GM19025 (cell line): ENCODE results near the gene SPRY4.
"Not testable (repeated sequence)": the region's sequence is repeated elsewhere in the genome, so short reads cannot be mapped to it uniquely, and the experiment has no call there.

Experiments
- ATAC-seq: cut with Tn5 transposase; IDR thresholded peaks from one replicate; pipeline ENCODE4 v1.9.1; 2021; ENCODE audit warnings: mild to moderate bottlenecking, low read depth, moderate library complexity; ENCODE audit not compliant: unreplicated experiment

Gene SPRY4, protein sequence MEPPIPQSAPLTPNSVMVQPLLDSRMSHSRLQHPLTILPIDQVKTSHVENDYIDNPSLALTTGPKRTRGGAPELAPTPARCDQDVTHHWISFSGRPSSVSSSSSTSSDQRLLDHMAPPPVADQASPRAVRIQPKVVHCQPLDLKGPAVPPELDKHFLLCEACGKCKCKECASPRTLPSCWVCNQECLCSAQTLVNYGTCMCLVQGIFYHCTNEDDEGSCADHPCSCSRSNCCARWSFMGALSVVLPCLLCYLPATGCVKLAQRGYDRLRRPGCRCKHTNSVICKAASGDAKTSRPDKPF

DNA sequence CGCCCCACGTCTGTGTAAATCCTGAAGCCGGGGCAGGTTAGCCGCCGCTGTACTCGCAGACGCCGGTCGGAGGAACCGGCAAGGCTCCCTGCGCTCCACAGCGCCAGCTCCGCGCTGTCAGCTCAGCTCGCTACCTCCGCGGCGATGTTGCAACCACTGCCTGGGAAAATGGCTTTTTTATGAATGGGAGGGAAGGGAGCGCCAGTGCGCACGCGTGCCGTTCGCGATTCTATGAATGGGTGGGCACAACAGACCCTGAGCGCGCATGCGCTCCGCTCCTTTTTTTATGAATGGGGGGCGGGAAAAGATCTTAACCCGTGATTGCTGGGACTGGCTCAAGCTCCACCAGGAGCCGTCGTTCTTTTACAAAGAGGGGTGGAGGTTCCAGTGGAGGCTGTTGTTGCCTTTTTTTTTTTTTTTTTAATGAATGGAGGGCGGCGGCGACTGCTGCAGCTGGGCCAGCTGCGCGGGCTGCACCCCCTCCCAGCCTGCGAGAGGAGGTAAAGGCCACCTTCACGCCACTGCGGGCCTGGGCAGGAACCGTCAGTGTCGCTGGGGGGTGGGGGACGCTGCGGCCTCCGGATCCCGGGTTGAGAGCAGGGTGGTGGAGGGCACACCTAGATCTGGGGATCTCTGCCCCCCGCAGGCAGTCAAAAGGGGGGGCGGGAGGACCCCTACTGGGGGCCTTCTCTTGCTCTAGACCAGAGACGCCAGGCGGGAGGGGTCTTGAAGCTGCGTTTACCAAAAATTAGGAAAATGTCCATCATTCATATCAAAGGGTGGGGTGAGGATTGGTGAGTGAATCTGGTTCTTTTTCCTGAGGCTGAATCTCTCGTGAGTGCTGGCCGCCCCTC lies at the start of gene SPRY4:
SPRY4 (minus strand) TSS at position 151 of the 854 bp plus-strand sequence. CDS start 9,913 bp downstream, outside the sequence.
- peak; percentile 61 for ATAC-seq

DNA sequence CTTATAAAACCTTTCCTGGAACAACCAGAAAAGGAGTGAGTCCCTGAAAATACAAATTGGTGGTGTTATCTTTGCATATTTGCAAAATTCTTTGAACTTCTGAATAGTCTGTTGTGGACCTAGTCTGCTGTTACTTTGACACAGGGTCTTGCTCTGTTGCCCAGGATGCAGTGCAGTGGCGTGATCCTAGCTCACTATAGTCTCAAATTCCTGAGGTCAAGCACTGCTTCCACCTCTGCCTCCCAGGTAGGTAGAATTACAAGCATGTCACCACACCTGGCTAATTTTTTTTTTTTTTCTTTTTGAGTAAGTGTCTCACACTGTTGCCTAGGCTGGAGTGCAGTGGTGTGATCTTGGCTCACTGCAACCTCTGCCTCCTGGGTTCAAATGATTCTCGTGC lies 43.7 kb upstream of the SPRY4 start:
- no peak for ATAC-seq

DNA sequence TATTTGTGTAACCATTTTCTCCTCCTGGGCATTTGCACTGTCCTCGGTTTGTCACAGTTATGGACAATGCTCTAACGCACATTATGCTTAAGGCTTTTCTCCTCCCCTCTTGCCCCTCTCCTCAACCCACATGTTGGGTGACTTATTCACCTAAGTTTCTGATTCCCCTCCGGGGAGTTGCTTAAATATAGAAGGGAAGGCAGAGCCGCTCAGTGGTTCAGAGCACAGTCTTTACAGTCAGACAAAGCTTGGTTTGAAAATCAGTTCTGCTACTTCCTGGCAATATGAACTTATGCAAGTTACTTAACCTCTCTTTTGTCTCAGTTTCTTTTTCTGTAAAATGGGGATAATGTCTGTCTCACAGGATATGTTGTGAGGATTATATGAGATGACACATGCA lies 41.2 kb upstream of the SPRY4 start:
- no peak for ATAC-seq

DNA sequence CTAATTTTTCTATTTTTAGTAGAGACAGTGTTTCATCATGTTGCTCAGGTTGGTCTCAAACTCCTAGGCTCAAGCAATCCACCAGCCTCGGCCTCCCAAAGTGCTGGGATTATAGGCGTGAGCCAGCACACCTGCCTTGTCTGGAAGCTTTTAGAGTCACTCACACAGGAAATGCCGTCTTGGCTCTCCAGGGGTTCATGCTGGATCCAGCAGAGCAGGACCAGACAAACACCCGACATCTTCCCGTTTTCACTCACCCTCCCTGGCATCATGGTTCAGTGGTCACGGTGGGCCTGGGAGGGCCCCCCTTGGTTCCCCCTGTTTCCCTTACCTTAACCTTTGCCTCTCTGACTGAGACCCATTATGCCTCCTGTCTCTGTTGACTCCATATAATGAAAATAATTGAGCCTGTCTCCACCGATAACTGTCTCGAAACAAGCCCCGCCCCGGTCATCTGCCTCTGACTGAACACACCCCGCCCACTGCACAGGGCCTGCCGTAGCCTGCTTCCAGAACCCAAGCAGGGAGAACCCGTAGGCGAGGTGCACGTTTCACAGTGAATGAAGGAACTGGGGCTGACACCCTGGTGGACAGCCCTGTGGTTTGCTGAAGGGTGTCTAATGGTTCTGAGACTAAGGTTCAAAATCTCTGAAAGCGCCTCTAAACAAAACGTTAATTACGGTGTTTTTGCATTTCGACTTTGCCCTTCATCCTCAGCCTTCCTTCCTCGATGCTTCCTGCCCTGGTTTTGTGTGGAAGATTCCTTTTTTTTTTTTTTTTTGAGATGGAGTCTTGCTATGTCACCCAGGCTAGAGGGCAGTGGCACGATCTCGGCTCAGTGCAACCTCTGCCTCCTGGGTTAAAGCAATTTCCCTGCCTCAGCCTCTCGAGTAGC lies 39.7 kb upstream of the SPRY4 start:
- peak; percentile 70 for ATAC-seq

DNA sequence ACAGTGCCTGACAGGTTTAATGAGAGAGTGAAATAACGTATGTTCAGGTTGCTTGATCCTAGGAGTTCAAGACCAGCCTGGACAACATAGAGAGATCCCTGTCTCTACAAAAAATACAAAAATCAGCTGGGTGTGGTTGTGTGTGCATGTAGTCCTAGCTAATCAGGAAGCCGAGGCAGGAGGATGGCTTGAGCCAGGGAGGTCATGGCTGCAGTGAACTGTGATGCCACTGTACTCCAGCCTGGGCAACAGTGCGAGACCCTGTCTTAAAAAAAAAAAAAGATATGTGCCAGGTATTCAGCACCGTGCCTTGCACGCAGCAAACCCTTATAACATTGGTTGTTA lies 38.8 kb upstream of the SPRY4 start:
- no peak for ATAC-seq

DNA sequence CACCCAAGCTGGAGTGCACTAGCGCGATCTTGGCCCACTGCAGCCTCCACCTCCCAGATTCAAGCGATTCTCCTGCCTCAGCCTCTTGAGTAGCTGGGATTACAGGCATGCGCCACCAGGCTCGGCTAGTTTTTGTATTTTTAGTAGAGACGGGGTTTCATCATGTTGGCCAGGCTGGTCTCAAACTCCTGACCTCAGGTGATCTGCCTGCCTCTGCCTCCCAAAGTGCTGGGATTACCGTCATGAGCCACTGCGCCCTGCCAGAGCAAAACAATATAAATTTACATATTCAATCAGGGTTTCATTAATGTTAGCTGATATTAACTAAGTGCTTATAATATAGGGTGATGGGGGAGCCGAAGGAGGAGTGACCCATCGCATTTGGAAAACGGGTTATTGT lies 37.4 kb upstream of the SPRY4 start:
- ATAC-seq = not testable (repeated sequence)

DNA sequence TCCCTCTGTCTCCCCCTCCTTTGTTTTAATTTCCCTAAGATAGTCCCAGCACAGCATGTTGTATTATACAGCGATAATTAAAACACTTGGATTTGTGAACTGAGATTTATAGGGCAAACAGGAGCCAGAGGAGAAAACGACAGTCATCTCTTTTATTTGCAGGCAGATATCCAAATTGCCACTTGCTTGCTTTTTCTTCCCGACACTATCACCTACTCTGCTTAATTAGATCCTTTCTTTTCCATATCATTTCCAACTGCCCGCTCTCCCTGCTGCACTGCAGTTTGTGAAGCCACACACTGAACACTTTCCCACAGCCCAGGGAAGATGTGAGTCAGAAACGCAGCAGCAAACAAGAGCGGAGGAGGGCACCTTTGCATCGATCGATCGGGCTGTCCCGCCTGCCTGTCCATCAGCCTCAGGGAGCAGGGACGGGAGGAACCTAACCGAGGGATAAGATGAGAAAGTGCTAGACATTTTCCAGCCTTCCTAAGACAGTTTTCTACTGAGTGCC lies 35.8 kb upstream of the SPRY4 start:
- no peak for ATAC-seq

DNA sequence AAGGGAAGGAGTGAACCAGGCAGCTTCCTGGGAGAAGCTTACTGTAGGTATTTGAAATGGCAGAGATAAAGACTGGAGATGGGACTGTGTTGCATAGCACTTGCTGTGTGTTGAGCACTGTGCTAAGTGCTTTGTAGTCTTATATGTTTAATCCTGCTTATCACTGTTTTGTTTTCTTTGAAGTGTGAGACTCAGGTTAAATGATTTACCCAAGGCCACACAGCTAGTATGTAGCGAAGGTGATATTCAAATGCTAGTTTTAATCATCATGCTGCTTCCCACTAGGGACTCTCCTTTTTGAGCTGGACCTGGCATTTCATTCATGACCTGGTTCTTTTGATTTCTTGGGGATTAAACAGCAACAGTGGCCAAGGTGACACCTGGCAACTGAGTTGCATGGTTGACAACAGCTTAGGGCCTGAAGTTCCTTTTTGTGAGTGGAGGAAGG lies 35.3 kb upstream of the SPRY4 start:
- no peak for ATAC-seq

DNA sequence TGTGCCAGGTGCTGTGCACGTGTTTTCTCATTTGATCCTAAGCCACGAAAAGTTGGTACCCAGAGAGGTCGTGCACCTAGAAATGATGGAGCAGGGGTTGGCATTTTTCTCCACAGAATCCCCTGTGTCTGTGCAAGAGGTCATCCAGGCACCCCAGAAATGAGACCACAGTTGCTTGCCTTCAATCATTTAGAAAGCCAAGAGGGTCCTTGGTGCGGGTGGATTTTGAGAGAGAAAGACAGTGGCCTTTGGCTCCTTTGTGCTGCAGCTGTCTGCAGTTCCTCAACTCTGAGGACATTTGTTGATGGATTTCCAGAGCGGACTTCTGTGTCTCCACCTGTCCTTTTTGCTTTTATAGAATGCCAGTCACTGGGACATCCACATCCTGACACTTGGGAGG lies 33.8 kb upstream of the SPRY4 start:
- ATAC-seq = no peak

DNA sequence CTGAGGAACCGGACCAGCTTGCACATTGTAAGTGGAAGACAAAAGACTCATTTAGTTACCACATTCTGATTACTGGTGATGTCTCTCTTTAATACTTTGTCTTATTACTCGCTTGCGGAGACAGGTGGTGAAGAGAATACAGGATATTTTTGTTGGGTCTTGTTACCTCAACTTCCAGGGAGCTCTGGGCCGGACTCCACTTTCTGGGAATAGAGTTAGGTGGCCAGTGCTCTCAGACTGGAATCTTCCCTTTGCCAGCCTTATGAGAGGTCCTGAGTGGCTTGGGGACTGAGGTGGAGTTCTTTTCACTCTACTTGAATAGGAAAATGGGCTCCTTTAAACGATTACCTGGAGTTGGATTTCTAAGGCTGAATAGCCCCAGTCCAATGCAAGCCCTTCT lies 33.3 kb upstream of the SPRY4 start:
- ATAC-seq = no peak

DNA sequence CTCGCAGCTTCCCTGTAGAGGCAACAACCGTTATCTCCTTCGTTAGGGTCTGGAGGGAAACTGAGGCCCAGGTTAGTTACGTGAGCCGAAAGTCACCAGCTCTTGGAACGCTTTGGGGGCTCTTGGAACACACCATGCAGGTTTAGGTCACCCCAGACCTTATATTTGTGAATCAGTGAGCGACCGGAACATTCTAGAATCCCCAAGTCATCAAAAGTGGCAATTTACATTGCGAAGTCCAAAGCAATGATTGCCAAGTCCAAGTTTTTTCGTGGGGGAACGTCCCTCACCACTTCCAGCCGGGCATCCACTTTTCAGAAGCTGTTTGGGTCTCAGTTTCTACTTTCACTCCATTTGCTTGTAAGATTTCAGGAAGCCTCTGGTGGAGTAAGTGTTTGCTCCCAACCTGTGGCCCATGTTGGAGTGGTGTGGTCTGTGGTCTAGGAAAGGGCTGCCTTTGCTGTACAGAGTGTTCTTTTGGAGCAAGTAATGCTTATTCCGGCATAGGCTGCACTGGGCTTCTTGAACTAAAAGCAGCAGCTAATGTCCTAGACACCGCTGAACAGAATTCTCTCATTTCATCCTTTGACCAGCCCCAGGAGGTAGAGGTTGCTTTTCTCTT lies 32.8 kb upstream of the SPRY4 start:
- no peak for ATAC-seq

DNA sequence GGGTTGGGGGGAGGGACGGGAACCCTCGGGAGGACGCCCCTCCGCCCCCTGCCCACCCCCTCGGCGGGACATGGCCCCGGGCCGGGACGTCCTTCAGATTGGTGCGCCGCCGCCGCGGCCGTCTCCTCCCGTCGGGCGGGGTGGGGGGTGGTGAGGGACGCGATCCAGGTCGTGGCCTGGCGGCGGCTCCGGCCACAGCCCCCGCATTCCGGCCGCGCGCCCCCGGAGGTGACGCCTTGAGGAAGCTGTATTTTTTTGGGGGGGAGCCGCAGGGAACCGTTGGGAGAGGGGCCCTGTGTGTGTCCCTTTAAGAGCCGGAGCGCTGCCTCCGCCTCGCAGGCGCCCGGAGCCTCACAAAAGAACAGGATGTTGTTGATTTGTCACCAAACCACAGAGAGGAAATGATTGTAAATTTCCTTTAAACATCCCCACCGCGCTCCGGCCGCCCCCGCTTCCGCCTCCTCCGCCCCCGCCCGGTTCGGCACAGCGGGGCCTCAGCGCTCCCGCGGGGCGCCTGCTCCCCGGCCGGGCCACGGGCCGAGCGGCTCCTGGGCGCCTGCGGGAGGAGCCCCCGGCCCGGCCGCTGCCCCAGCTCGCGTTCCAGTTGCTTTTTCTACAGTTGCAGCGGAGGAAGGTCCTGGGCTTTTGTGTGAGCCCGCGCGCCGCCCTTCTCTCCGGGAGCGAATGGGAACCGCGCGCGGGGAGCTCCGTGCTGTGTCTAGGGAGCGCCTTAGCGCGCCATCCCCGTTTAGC lies 32.1 kb upstream of the SPRY4 start:
- peak; percentile 89 for ATAC-seq

DNA sequence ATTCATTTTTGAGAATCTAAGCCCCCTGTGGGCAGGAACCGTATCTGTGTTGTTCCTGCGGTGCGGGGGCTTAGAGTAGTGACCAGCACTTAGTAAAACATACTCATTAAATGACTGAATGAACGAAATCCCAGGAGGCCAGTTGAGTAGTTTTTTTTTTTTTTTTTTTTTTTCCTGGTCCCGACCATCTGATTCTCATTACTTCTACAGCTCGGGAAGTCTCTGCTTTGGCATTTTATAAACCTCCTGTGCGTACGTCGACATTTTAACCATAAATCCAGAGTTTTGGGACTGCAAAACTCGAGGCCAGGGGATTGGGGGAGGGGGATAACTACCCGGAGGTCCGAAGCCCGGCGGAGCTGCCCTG lies 31.5 kb upstream of the SPRY4 start:
- no peak for ATAC-seq

DNA sequence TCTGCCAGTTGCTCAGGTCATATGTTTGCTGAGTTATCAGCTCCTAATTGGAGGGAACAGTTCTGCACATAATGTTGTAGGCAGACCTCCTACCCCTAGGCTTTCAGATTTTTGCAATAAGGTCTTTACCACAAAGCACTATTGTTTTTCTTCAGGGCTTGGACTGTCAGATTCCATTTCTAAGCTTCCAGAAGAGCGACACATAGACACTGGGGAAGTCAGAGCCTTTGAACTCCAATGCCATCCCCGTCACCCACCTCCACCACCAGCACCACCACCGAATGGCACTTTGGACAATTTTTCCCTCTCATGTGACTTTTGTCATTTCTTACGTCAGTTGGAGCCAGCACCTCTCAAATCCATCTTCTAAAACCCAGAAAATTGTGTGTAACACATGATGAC lies 28.3 kb upstream of the SPRY4 start:
- ATAC-seq = no peak

DNA sequence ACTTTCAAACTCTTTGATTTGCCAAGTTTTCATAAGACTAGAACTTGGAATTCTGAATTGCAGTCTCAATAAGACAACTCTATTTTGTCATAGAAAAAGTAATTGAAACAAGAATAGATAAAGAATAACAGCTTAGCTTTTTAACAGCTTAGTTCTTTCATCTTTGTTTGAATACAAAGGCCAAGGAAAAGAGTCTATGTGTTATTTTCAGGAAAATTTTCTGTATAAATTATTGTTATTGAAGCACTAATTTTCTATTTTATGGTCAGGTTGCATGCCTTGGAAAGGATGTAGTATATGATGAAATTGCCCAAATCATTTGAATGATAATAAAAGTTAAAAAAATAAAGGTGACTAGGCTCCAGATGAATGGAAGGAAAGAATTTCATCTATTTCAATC lies 25.2 kb upstream of the SPRY4 start:
- ATAC-seq = no peak

DNA sequence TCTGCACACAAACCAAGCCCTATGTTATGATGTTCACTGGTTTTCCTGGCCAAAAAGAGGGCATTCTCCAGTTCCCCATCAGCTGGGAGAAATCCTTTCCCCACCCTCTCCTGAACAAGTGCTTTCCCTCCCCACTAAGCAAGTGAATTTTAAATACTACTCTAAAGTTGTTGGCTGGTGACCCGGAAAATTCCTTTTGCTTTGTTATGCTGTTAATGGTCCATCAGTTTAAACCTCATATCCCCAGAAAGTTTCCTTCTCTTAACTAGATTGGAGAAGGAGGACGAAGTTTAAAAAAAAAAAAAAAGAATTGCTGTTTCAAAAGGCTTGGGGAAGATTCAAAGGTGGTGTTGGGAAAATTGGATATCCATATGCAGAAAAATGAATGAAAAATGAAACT lies 21.9 kb upstream of the SPRY4 start:
- no peak for ATAC-seq

DNA sequence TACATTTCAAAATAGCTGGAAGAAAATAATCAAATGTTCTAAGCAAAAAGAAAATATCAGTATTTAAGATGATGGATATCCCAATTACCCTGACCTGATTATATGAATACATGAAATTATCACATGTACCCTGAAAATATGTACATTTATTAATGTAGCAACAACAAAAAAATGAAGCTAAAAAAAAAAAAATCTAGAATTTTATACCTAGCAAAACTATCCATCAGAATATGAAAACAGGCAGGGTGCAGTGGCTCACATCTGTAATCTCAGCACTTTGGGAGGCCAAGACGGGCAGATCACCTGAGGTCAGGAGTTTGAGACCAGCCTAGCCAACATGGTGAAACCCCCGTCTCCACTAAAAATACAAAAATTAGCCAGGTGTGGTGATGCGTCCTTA lies 20.1 kb upstream of the SPRY4 start:
- ATAC-seq = not testable (repeated sequence)

DNA sequence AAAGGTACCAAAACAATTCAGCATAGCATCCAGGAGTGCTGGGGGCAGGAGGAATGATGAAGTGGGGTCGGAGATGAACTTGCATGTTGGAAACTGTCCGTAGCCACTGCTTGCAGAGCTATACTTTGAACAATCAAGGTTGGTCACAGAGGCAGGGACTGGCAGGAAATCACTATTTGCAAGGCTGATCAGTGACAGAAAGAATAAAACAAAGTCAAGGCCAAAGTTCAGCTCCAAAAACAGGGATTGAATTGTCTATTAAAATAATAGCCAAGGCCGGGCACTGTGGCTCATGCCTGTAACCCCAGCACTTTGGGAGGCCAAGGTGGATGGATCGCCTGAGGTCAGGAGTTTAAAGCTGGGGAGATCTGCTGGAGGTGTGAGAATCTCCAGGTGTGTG lies 18.7 kb upstream of the SPRY4 start:
- ATAC-seq = no peak

DNA sequence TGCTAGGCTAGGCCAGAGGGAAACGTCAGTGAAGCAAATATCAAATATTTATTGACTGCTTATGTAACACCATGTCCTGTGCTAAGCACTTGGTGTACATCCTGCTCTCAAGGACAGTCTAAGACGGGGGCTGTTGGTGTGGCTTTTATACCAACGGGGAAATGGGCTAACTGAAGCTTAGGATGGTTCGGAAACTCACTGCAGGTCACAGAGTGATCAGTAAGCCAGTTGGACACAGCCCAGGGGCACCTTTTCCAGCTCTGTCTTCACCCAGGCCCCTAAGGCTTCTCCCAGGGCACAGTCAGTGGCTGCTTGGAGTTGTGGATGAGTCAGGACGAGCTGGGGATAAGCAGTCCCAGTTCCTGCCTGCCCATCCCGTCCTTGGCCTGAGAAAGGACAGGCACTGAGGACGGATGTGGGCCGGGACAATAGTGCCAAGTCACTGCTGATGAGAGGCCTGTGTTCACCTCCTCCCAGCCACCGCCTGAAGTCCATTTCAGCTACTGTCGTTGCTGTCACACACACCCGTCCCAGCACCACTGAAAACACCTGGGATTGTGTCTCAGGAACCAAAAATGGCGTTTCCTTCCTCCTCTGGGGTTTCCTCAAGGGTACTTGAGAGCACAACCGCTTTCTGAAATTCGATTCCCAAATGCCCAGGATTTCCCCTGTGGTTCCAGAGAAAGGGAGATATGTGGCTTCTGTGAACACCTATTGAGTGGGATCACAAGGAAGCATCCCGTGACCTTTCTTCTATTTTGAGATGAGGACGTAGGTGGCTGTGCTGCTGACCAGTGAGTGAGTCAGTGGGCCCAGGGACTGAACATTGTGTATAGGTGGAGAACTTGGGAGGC lies 17.5 kb upstream of the SPRY4 start:
- no peak for ATAC-seq
